ENCODE results near the gene CCDC142. TPM values are rescaled to one million over a fixed set of nuclear protein-coding genes. Genes with fewer than 3 reads are reported as not detected.
"Not testable (repeated sequence)": the region's sequence is repeated elsewhere in the genome, so short reads cannot be mapped to it uniquely, and the experiment has no call there.

Gene CCDC142
- total RNA-seq, 2 experiments from 2014 or later: 20.9 to 25.0 TPM

DNA sequence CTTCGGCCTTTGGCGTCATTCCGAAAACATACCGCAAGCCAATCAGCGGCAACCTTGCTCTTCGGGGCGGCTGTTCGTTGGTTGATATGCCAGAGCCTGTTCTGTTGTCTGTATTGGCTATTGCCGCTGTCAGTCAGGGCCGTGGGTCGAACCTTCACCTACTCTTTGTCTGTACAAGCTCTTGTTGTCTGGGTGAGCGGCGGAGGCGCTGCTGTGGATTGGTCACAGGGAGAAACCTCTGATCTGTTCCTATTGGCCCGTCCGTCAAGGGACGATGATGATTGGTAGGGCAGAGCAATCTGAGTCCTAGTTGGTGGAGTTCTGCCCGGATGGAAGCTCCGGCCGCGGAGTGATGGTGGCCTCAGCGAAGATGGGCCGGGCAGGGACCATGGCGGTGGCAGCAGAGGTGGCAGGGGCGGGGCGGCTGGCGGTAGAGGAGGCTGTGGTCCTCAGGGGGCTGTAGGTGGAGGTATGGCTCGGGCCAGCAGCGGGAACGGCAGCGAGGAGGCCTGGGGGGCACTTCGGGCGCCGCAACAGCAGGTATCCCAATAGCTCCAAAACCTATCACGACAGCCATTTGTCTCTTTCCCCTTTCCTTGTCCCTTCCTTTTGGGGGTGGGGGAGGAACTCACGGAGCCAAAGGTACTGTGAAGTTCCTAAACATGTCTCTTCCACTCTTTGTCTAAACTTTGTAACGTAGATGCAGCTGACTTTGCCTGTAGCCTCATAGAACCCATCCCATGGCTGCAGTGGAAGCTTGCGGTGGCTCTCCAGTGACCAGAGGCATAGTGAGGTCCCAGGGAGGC, 24.5 kb downstream of the CCDC142 start, which contains the start of gene WBP1:
Gene WBP1 (plus strand): TSS at position 307 of the 806 bp plus-strand sequence. CDS start 165 bp downstream, at position 472.
- CTCF ChIA-PET: interaction anchor here (0.7 to 5.6 kb wide), 10 partner anchors 9 to 379 kb away, joined by 3 to 53 read pairs (median 6); partner anchors contain the start of genes AUP1, CCDC142, HTRA2 and MRPL53
- POLR2A ChIA-PET: interaction anchor here (0.8 to 8.1 kb wide), 27 partner anchors 9 to 391 kb away, joined by 3 to 103 read pairs (median 6); partner anchors contain the start of genes AUP1, C2orf81, CCDC142 and DQX1
- peaks cover 34% of the 10 kb centered on the region for H3K36me3 Mint-ChIP-seq (ENCODE audit: low read depth)
- H3K9me3 Mint-ChIP-seq: no peaks in the 10 kb centered on the region
- no peaks in the 10 kb centered on the region for H3K27me3 Mint-ChIP-seq
- H3K27ac Mint-ChIP-seq: peak within 1 kb of the TSS; percentile 95
- H3K4me3 Mint-ChIP-seq: peak within 1 kb of the TSS; percentile 88
- H3K4me1 Mint-ChIP-seq: peaks cover 60% of the 10 kb centered on the region
- DNase-seq: peak; percentile 100

DNA sequence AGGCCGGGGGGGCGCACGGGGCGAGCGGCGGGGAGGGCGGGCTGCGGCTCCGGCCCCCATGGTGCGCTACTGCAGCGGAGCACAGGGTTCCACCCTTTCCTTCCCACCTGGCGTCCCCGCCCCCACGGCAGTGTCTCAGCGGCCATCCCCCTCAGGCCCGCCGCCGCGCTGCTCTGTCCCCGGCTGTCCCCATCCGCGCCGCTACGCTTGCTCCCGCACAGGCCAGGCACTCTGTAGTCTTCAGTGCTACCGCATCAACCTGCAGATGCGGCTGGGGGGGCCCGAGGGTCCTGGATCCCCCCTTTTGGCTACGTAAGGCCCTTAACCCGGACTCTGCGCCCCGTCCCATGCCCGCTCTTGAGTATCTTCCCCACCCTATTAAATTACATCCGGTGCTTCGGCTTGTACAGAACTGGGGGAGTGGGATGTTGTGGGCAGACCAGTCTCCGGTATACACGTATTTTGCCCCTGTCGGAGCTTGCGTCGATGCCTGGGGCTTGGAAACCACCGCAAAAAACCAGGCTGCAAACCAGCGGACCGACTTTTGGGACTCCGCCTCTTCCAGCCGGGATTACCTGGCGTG, 25.2 kb downstream of the CCDC142 start:
- H3K4me1 Mint-ChIP-seq: peaks cover 60% of the 10 kb centered on the region
- H3K27ac Mint-ChIP-seq: peak overlapping the region; percentile 95
- peak; percentile 84 for DNase-seq
- ChIA-PET CTCF (interaction anchor here (0.7 to 5.6 kb wide), 10 partner anchors 10 to 380 kb away, joined by 3 to 53 read pairs (median 6); partner anchors contain the start of genes AUP1, CCDC142, HTRA2 and MRPL53), POLR2A (interaction anchor here (0.8 to 8.1 kb wide), 23 partner anchors 9 to 279 kb away, joined by 3 to 103 read pairs (median 7); partner anchors contain the start of genes AUP1, C2orf81, CCDC142 and HTRA2)
- H3K27me3 Mint-ChIP-seq: no peaks in the 10 kb centered on the region
- peak overlapping the region; percentile 88 for H3K4me3 Mint-ChIP-seq
- H3K9me3 Mint-ChIP-seq: no peaks in the 10 kb centered on the region
- peaks cover 28% of the 10 kb centered on the region for H3K36me3 Mint-ChIP-seq (ENCODE audit: low read depth)

DNA sequence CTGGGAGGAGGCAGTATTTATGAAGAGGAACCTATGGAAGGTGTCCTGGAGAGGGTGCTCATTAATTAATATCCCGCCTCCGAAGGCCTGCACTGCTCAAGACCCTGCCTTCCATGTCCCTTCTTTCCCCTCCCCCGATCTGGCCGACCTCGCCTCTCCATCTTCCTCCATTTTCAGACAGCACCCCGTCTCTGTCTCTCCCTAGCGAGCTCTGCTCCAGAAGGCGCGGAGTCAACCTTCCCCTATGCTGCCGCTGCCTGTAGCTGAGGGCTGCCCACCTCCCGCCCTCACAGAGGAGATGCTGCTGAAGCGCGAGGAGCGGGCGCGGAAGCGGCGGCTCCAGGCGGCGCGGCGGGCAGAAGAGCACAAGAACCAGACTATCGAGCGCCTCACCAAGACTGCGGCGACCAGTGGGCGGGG, 25.7 kb downstream of the CCDC142 start:
- no peak for DNase-seq
- CTCF ChIA-PET: interaction anchor here (0.7 to 5.6 kb wide), 7 partner anchors 10 to 130 kb away, joined by 3 to 53 read pairs (median 19); partner anchors contain the start of genes AUP1, CCDC142, HTRA2 and MRPL53
- Mint-ChIP-seq H3K27me3 (no peaks in the 10 kb centered on the region), H3K36me3 (ENCODE audit: low read depth) (peaks cover 26% of the 10 kb centered on the region), H3K4me1 (peaks cover 65% of the 10 kb centered on the region), H3K27ac (peak overlapping the region; percentile 95), H3K9me3 (no peaks in the 10 kb centered on the region), H3K4me3 (peak overlapping the region; percentile 88)
- POLR2A ChIA-PET: interaction anchor here (0.6 to 8.1 kb wide), 15 partner anchors 8 to 720 kb away, joined by 3 to 103 read pairs (median 7); partner anchors contain the start of genes AUP1, C2orf81, CCDC142 and HTRA2

DNA sequence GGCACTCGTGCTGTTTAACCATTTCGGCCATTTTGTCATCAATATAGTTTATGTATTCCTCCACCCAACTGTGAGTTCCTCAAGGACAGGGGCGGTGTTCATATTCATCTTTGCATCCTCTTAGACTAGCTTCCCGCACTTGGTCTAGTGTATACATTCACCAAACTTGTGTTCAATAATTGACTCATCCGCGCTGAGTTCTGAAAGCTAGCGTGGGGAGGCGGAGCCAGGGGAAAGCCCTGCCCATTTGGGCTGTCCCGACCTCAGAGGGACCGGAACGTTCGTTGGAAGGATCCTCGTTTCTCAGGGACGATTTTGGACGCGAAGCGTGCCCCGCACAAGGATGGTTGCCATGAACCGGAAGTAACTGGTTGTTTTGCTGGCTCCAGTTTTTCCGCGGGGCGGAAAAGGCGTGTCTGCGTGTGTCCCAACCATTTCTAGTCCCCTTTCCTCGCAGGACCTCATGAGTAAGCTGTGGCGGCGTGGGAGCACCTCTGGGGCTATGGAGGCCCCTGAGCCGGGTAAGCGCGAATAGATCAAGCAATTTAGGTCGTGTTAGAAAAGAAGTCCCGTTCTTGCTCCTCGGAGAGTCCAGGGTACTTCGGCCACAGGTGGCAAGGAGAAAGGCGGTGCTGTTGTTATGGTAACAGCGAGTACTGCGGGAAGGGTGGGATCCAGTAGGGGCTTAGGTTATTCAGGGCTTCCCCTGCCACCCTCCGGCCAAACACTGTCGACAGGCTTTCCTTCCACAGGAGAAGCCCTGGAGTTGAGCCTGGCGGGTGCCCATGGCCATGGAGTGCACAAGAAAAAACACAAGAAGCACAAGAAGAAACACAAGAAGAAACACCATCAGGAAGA, 27.9 kb downstream of the CCDC142 start, which contains the start of gene INO80B:
Gene INO80B (plus strand): TSS at position 434 of the 858 bp plus-strand sequence. CDS start 30 bp downstream, at position 464.
- ChIA-PET POLR2A (interaction anchor here (0.6 to 8.1 kb wide), 19 partner anchors 12 to 256 kb away, joined by 3 to 103 read pairs (median 5); partner anchors contain the start of genes AUP1, C2orf81, CCDC142 and HTRA2), CTCF (interaction anchor here (0.6 to 5.6 kb wide), 17 partner anchors 9 to 627 kb away, joined by 3 to 53 read pairs (median 3); partner anchors contain the start of genes AUP1, C2orf81, CCDC142 and HTRA2)
- Mint-ChIP-seq H3K4me1 (peaks cover 60% of the 10 kb centered on the region), H3K27ac (peak within 1 kb of the TSS; percentile 85), H3K36me3 (ENCODE audit: low read depth) (peaks cover 12% of the 10 kb centered on the region), H3K9me3 (no peaks in the 10 kb centered on the region), H3K4me3 (peak within 1 kb of the TSS; percentile 88), H3K27me3 (no peaks in the 10 kb centered on the region)
- peak; percentile 99 for DNase-seq

DNA sequence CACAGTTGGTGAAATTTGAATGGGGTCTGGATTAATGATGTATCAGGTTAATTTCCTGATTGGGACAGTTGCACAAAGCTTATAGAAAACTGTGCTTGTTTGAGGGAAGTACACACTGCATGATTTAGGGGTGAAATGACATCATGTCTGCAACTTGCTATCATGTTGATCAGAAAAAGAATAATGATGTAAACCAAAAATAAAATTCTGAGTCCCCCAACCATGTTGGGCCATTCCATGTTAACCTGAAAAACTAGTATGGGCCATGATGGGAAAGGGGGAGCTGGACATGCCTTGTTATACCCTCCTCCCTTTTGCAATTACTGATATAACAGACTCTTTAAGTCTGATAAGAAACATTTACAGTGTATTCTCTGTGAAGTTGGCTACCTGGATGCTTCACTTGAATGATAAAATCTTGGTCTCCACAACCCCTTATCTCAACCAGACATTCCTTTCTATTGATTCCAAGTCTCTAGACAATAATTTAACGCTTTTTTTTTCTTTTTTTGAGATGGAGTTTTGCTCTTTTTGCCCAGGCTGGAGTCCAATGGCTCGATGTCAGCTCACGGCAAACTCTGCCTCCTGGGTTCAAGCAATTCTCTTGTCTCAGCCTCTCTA, 32.1 kb downstream of the CCDC142 start:
- Mint-ChIP-seq H3K27me3 (peaks cover 9% of the 10 kb centered on the region), H3K27ac (no peak overlapping the region), H3K4me3 (no peak overlapping the region), H3K36me3 (ENCODE audit: low read depth) (peaks cover 6% of the 10 kb centered on the region), H3K9me3 (no peaks in the 10 kb centered on the region), H3K4me1 (peaks cover 34% of the 10 kb centered on the region)
- DNase-seq: no peak
- ChIA-PET CTCF (no interaction called here), POLR2A (interaction anchor here (1.3 kb wide), 1 partner anchor 10 kb away, joined by 3 read pairs; no protein-coding TSS in a partner anchor)

DNA sequence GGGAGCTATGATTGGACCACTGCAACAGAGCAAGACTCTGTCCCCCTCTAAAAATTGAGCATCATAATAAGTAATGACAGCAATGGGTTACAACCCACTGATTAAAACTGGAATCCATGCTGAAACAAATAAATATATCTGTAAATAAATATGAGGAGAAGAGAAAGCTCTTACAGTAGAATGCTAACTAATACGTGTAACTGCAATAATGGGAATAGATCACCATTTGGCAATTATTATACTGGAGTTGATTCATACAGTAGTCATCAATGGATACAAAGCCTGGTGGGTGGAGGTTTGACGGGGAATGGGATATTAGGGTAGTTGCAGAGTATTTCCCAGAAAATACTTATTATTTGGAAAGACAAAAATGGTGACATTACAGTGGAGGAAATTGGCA, 34.0 kb downstream of the CCDC142 start:
- Mint-ChIP-seq H3K27ac (no peak overlapping the region), H3K27me3 (peaks cover 24% of the 10 kb centered on the region), H3K4me3 (no peak overlapping the region), H3K36me3 (ENCODE audit: low read depth) (no peaks in the 10 kb centered on the region), H3K9me3 (no peaks in the 10 kb centered on the region), H3K4me1 (peaks cover 19% of the 10 kb centered on the region)
- POLR2A ChIA-PET: interaction anchor here (0.8 to 1.0 kb wide), 2 partner anchors 8 to 10 kb away, joined by 3 read pairs; no protein-coding TSS in a partner anchor
- CTCF ChIA-PET: no interaction called here
- no peak for DNase-seq

DNA sequence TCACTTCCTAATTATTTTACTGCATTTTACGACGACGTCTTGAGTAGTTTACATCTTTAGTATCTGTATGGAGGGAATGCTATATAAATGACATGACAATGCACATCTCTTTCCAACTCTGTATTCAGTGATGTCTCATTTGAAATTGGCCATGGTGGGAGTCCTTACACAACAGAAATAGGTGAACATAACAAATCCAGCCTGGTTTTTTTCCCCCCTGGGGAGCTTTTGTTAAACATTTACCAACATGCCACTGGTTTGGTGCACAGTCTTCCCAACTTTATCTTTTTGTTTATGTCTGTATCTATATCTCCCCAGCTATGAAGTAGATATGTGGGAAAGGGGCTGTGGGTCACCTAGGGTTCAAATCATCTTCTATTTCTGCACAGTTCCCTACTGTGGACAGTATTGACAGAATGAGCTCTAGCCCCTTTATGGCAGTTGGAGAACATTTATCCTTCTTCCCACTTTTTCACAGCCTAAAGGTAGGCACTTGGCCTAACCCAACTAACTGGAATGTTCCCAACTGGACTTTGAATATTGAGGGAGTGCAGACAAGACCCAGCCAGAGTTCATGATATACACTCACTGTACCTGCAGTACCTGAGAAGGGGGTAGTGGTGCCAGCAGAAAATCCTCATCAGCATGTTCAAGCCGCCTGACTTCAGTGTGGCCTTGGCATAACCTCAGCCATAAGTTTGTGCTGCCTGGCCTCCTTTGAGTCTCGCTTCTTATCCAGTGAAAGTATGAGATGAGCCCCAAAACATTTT, 35.4 kb downstream of the CCDC142 start:
- H3K27ac Mint-ChIP-seq: no peak overlapping the region
- DNase-seq: no peak
- no peak overlapping the region for H3K4me3 Mint-ChIP-seq
- H3K36me3 Mint-ChIP-seq (ENCODE audit: low read depth): no peaks in the 10 kb centered on the region
- peaks cover 26% of the 10 kb centered on the region for H3K27me3 Mint-ChIP-seq
- H3K9me3 Mint-ChIP-seq: no peaks in the 10 kb centered on the region
- peaks cover 7% of the 10 kb centered on the region for H3K4me1 Mint-ChIP-seq
- POLR2A ChIA-PET: no interaction called here
- CTCF ChIA-PET: no interaction called here

DNA sequence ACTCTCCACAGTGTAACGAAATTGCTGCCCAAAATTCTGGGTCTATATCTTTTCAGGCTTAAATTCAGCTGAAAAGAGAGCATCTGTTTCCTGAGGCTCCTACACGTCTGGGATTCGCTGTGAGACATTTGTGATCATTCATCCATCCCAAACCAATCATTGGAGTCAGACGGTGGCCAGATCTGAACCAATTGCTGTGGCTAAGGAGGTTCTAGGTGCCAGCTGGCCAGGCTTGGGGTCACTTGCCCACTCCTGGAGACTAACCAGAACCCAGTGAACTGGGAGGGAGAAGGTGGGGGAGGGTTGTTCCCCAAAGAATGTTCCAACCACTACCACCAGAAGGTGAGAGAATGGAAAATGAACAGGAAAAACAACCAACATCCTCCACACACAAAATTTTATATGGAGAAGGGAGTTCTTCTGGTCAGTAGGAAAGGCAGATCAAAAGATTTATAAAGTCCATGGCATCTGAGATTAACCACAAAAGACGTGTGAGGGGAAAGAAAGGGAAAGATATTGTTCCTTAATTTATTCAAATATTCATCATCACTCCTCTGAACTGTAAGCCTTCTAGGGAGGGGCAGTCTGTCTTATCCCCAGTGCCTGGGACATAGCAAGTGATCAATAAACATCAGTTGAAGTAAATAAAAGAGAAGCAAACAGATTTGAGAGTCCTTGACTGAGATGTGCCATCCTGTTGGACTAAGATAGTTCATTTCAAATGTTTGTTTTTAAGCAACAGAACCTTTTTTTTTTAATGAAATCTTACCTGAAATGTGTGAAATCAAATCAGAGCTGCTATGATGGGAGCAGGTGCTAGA, 38.1 kb downstream of the CCDC142 start:
- peaks cover 11% of the 10 kb centered on the region for H3K4me1 Mint-ChIP-seq
- no peak overlapping the region for H3K4me3 Mint-ChIP-seq
- no peak overlapping the region for H3K27ac Mint-ChIP-seq
- ChIA-PET POLR2A (interaction anchor here (1.4 to 1.6 kb wide), 2 partner anchors 14 to 23 kb away, joined by 3 to 4 read pairs; partner anchors contain the start of gene WDR54), CTCF (no interaction called here)
- DNase-seq: no peak
- H3K27me3 Mint-ChIP-seq: peaks cover 44% of the 10 kb centered on the region
- H3K36me3 Mint-ChIP-seq (ENCODE audit: low read depth): no peaks in the 10 kb centered on the region
- no peaks in the 10 kb centered on the region for H3K9me3 Mint-ChIP-seq

DNA sequence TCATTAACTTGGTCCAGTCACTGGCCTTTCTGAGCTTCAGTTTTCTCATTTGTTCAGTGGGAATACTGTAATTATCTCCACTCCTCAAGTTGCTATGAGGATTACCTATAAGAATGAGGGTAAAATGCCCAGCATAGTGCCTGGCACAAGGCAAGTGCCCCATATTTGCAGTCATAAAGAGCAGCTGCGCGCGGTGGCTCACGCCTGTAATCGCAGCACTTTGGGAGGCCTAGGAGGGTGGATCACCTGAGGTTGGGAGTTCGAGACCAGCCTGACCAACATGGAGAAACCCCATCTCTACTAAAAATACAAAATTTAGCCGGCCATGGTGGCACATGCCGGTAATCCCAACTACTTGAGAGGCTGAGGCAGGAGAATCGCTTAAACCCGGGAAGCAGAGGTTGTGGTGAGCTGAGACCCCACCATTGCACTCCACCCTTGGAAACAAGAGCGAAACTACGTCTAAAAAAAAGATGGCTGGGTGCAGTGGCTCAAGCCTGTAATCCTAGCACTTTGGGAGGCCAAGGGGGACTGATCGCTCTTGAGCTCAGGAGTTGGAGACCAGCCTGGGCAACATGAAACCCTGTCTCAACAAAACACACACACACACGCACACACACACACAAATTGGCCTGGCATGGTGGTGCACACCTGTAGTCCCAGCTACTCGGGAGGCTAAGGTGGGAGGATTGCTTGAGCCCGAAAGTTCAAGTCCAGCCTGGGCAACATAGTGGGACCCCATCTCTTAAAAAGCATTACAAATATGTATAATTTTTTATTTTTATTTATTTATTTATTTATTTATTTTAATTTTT, 40.1 kb downstream of the CCDC142 start:
- Mint-ChIP-seq H3K27me3 (peaks cover 58% of the 10 kb centered on the region), H3K4me3 (peak overlapping the region; percentile 66), H3K4me1 (peaks cover 11% of the 10 kb centered on the region)
- CTCF ChIA-PET; H3K9me3 Mint-ChIP-seq; DNase-seq; H3K27ac Mint-ChIP-seq; H3K36me3 Mint-ChIP-seq (ENCODE audit: low read depth): not testable (repeated sequence)
- POLR2A ChIA-PET: interaction anchor here (0.7 to 1.6 kb wide), 3 partner anchors 12 to 13 kb away, joined by 3 to 6 read pairs (median 4); partner anchors contain the start of gene INO80B
